Thoracic aorta (tissue), 2 donors: ENCODE results near the gene ZNF385B. TPM values are rescaled to one million over a fixed set of nuclear protein-coding genes. Genes with fewer than 3 reads are reported as not detected.

ENCODE experiments used
- ATAC-seq: fragments of 150-250 bp; one replicate; pipeline ENCODE4 v1.8.0; 2017; ENCODE audit warnings: low read depth; ENCODE audit not compliant: insufficient number of reproducible peaks, low FRiP score
- DNase-seq: peaks from one replicate; pipeline ENCODE4 v3.0.0-alpha.2; 2020; ENCODE audit warnings: low spot score
- H3K27ac ChIP-seq, 2 donors: fragments of 200-600 bp; sonication (generic); 1 replicate in 1 of 2; 2 replicates in 1 of 2; pipeline ENCODE4 v1.5.1; 2016; ENCODE audit warnings: mild to moderate bottlenecking in 2 of 2, moderate library complexity in 2 of 2
- H3K27me3 ChIP-seq: fragments of 200-600 bp; sonication (generic); replicated peaks from 2 replicates; pipeline ENCODE4 v1.6.0; 2016; ENCODE audit warnings: mild to moderate bottlenecking; ENCODE audit not compliant: insufficient read depth
- H3K36me3 ChIP-seq: fragments of 200-600 bp; sonication (generic); one replicate; pipeline ENCODE4 v1.5.1; 2016
- H3K4me1 ChIP-seq, 2 donors: fragments of 200-600 bp; sonication (generic); 1 replicate in 1 of 2; 2 replicates in 1 of 2; pipeline versions ENCODE4 v1.5.1 to v1.6.0; 2016; ENCODE audit warnings: low read depth in 2 of 2, mild to moderate bottlenecking in 1 of 2; ENCODE audit not compliant: control insufficient read depth in 1 of 2
- H3K4me3 ChIP-seq: fragments of 200-600 bp; sonication (generic); 2 replicates; pipeline ENCODE4 v1.5.1; 2016; ENCODE audit warnings: mild to moderate bottlenecking
- H3K9me3 ChIP-seq: fragments of 200-600 bp; sonication (generic); 2 replicates; pipeline ENCODE4 v1.5.1; 2016
- total RNA-seq, 2 donors: library from RNA; depleted of rRNA; stranded (reverse); fragments of >200 nt; gene quantifications; one replicate each; pipeline versions ENCODE4 v1.1.0 to v1.2.3, GENCODE V29; 2016
- TF ChIP-seq, protein P1 (sequence below): fragments of 200-600 bp; sonication (generic); IDR thresholded peaks from one replicate; pipeline ENCODE4 v1.5.1; 2019; ENCODE audit warnings: antibody characterized with exemption

ZNF385B gene
- total RNA-seq, 2 donors from 2014 or later, result 0.41 to 1.9 TPM

GRCh38 chr2:179521944-179522343 lies 339.5 kb downstream of the ZNF385B start:
- TF ChIP-seq, protein P1, sequence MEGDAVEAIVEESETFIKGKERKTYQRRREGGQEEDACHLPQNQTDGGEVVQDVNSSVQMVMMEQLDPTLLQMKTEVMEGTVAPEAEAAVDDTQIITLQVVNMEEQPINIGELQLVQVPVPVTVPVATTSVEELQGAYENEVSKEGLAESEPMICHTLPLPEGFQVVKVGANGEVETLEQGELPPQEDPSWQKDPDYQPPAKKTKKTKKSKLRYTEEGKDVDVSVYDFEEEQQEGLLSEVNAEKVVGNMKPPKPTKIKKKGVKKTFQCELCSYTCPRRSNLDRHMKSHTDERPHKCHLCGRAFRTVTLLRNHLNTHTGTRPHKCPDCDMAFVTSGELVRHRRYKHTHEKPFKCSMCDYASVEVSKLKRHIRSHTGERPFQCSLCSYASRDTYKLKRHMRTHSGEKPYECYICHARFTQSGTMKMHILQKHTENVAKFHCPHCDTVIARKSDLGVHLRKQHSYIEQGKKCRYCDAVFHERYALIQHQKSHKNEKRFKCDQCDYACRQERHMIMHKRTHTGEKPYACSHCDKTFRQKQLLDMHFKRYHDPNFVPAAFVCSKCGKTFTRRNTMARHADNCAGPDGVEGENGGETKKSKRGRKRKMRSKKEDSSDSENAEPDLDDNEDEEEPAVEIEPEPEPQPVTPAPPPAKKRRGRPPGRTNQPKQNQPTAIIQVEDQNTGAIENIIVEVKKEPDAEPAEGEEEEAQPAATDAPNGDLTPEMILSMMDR, result no peak
- Histone ChIP-seq H3K9me3 (no peaks in the 10 kb centered on the region), H3K4me3 (no peak overlapping the region), H3K4me1 (no peaks in the 10 kb centered on the region), H3K36me3 (no peaks in the 10 kb centered on the region), H3K27me3 (no peaks in the 10 kb centered on the region), H3K27ac (no peak overlapping the region)
- ATAC-seq (no peak), DNase-seq (no peak)

GRCh38 chr2:179518830-179519229 lies 342.6 kb downstream of the ZNF385B start:
- ATAC-seq (no peak), DNase-seq (no peak)
- Histone ChIP-seq H3K27ac (no peak overlapping the region), H3K27me3 (no peaks in the 10 kb centered on the region), H3K4me3 (no peak overlapping the region), H3K36me3 (no peaks in the 10 kb centered on the region), H3K4me1 (no peaks in the 10 kb centered on the region), H3K9me3 (no peaks in the 10 kb centered on the region)
- TF ChIP-seq, protein P1, result no peak

- no peaks in the 10 kb centered on the region for H3K9me3 ChIP-seq
- no peak overlapping the region for H3K27ac ChIP-seq
- TF ChIP-seq, protein P1, result no peak
- no peak overlapping the region for H3K4me3 ChIP-seq
- H3K4me1 ChIP-seq, result no peaks in the 10 kb centered on the region
- H3K27me3 ChIP-seq, result no peaks in the 10 kb centered on the region
- ATAC-seq (no peak), DNase-seq (no peak)
- no peaks in the 10 kb centered on the region for H3K36me3 ChIP-seq
These were observed 348.2 kb downstream of the ZNF385B start for GRCh38 chr2:179513181-179513580.

DNA sequence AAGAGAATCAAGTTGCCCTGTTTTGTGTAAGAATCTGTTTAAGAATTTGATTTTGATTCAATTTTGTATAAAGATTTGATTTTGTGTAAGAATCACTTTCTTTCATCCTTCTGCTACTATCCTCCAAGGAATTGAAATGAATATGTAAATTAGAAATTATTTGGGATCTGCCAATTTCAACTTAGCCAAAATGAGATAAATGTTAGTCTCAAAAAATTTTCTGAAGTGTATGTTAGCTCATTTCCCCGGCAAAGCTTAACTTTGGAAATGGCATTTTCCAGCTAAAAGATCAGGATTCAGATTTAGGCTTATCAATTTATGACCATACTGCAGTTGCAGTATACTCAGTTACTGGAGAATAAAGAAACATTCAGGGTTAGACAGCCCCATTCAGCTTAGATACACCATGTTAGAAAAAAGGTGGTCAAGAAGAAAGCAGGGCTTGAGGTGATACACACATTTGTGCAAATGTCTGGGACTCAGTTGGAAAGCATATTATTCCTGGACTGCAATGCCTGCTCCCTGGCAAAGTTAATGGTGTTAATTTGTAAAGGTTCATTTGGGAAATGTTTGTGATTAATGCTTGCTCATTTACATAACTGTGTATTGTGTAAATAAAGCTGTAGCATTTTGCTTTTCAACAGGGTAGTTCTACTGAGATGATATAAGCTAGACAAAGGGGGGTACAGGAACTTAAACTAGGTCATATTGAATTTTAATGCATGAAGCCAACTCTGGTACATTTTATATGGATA lies 349.0 kb downstream of the ZNF385B start:
- TF ChIP-seq, protein P1, result no peak

DNA sequence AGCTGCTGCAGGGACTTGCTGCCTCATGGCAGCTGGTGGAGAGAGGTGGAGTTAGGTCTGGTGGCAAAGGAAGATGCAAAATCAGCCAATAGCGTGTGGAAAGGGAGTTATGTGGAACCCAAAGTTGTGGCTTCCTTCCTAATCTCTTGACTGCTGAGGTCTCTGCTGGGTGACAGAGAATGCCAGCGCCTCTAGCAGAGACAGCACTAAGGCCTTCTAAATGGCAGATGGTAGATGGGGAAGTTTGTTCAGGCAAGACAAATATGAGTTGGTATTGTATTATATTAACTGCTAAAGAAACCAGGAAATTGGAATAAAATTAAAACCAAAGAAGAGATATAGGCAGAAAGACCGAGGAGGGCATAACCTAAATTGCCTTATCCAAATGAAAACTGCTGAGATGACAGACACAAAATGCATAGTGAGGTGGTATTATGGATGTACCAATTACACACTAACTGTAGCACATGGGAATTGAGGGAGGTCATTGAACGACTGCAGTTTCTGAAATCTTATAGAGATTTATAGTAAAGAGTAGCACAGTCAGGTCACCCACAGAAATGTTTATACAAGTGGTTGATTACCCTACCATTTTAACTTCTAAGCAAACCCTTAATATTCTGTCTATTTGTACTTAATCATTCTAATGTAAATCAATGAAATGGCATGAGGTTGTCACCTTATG lies 350.2 kb downstream of the ZNF385B start:
- Histone ChIP-seq H3K4me3 (no peak overlapping the region), H3K27ac (no peak overlapping the region), H3K27me3 (no peaks in the 10 kb centered on the region), H3K36me3 (no peaks in the 10 kb centered on the region), H3K4me1 (no peaks in the 10 kb centered on the region), H3K9me3 (no peaks in the 10 kb centered on the region)
- TF ChIP-seq, protein P1, result no peak
- ATAC-seq (no peak), DNase-seq (no peak)

More for the DNA sequence above, 349.0 kb downstream of the ZNF385B start:
- Histone ChIP-seq H3K36me3 (no peaks in the 10 kb centered on the region), H3K4me1 (no peaks in the 10 kb centered on the region), H3K9me3 (no peaks in the 10 kb centered on the region), H3K27me3 (no peaks in the 10 kb centered on the region), H3K27ac (no peak overlapping the region), H3K4me3 (no peak overlapping the region)
- ATAC-seq, result no peak
- no peak for DNase-seq
